Fibroblast of lung (primary cell): ENCODE data around the gene GAD1. TPM values are rescaled to one million over a fixed set of nuclear protein-coding genes. Genes with fewer than 3 reads are reported as not detected.

Source experiments
- DNase-seq, 2 donors: peaks; one replicate each; pipeline versions ENCODE4 v3.0.0 to v3.0.0-alpha.2; 2010; ENCODE audit warnings: low read depth in 2 of 2
- H2AFZ ChIP-seq: 2 replicates; pipeline ENCODE4 v1.5.1; 2012; ENCODE audit warnings: low read length, control low read depth, inconsistent platforms
- H3K27ac ChIP-seq: 2 replicates; pipeline ENCODE4 v1.5.1; 2011; ENCODE audit warnings: low read length, control low read depth; ENCODE audit not compliant: insufficient read depth
- H3K27me3 ChIP-seq: 2 replicates; pipeline ENCODE4 v1.5.1; 2011; ENCODE audit warnings: mild to moderate bottlenecking, low read length; ENCODE audit not compliant: control insufficient read depth, insufficient read depth
- H3K36me3 ChIP-seq: 2 replicates; pipeline ENCODE4 v1.5.1; 2011; ENCODE audit warnings: low read length; ENCODE audit not compliant: control insufficient read depth, insufficient read depth
- H3K4me1 ChIP-seq: 2 replicates; pipeline ENCODE4 v1.5.1; 2011; ENCODE audit warnings: low read length; ENCODE audit not compliant: control insufficient read depth, insufficient read depth; ENCODE audit errors: extremely low read depth
- H3K4me2 ChIP-seq: 2 replicates; pipeline ENCODE4 v1.5.1; 2011; ENCODE audit warnings: low read length, control low read depth; ENCODE audit not compliant: insufficient read depth; ENCODE audit errors: extremely low read depth
- H3K4me3 ChIP-seq, 4 experiments: fragments of 200-600 bp in 1 of 4; sonication (generic) in 1 of 4; replicated peaks in 1 of 4; 2 replicates each; pipeline ENCODE4 v1.5.1; 2011 to 2016; ENCODE audit warnings: low read length in 4 of 4, low read depth in 3 of 4, mild to moderate bottlenecking in 3 of 4, control low read depth in 2 of 4, inconsistent platforms in 1 of 4, mixed read lengths in 1 of 4; ENCODE audit not compliant: insufficient read depth in 1 of 4; ENCODE audit errors: control extremely low read depth in 1 of 4
- H3K79me2 ChIP-seq: 2 replicates; pipeline ENCODE4 v1.5.1; 2012; ENCODE audit warnings: mild to moderate bottlenecking, low read length, inconsistent platforms; ENCODE audit not compliant: control insufficient read depth, insufficient read depth
- H3K9ac ChIP-seq: 2 replicates; pipeline ENCODE4 v1.5.1; 2011; ENCODE audit warnings: mild to moderate bottlenecking, low read length, control low read depth; ENCODE audit not compliant: insufficient read depth
- H3K9me3 ChIP-seq: 2 replicates; pipeline ENCODE4 v1.5.1; 2012; ENCODE audit warnings: low read depth, low read length; ENCODE audit not compliant: control insufficient read depth, insufficient read depth
- H4K20me1 ChIP-seq: 2 replicates; pipeline ENCODE4 v1.5.1; 2011; ENCODE audit warnings: low read length; ENCODE audit not compliant: control insufficient read depth, insufficient read depth; ENCODE audit errors: extremely low read depth
- CTCF ChIP-seq, 2 donors: IDR thresholded peaks in 1 of 2; conservative IDR thresholded peaks in 1 of 2; 1 replicate in 1 of 2; 2 replicates in 1 of 2; pipeline ENCODE4 v1.5.1; 2011 to 2012; ENCODE audit warnings: low read length in 2 of 2, control low read depth in 1 of 2, inconsistent platforms in 1 of 2, low read depth in 1 of 2, mild to moderate bottlenecking in 1 of 2
- EZH2 ChIP-seq: IDR thresholded peaks from 2 replicates; pipeline ENCODE4 v1.5.1; 2012; ENCODE audit warnings: low read length, control low read depth, mild to moderate bottlenecking; ENCODE audit errors: missing control alignments
- polyA plus RNA-seq, 2 donors: library from polyadenylated mRNA; depleted of rRNA in 1 of 2; stranded (reverse) in 1 of 2; unstranded in 1 of 2; fragments of >200 nt; gene quantifications; 2 replicates each; pipeline ENCODE4 v1.2.1, GENCODE V29; 2011 to 2012; ENCODE audit warnings: missing spikeins in 1 of 2
- total RNA-seq: library from RNA; depleted of rRNA; stranded (reverse); fragments of >200 nt; gene quantifications from 2 replicates; pipeline ENCODE4 v1.2.1, GENCODE V29; 2014

Gene GAD1
- total and polyA plus RNA-seq, 2 donors (not counting 1 experiment from before 2014, with no cell fraction given): 0.12 to 0.33 TPM

- Histone ChIP-seq H2AFZ (no peak overlapping the region), H3K4me2 (no peak overlapping the region), H3K4me3 (no peak overlapping the region), H3K4me1 (peaks cover 2% of the 10 kb centered on the region), H3K36me3 (no peaks in the 10 kb centered on the region), H3K27me3 (no peaks in the 10 kb centered on the region), H3K79me2 (no peaks in the 10 kb centered on the region), H3K9me3 (no peaks in the 10 kb centered on the region), H3K9ac (no peak overlapping the region), H3K27ac (no peak overlapping the region), H4K20me1 (no peaks in the 10 kb centered on the region)
- TF ChIP-seq CTCF (conservative IDR thresholded peaks at IDR 0.05 in 1 of 2, IDR thresholded peaks at IDR 0.05 in 1 of 2; ENCODE audit: low read depth in 1 of 2, low read length in 2 of 2) (no peak), EZH2 (no peak)
- peak in 1 of 2 donors; percentile 82 for DNase-seq
These were observed 61.4 kb downstream of the GAD1 start for GRCh38 chr2:170878066-170878465.

GRCh38 chr2:170878505-170878904 is 61.8 kb downstream of the GAD1 start:
- Histone ChIP-seq H3K9ac (no peak overlapping the region), H3K4me1 (no peaks in the 10 kb centered on the region), H3K27me3 (no peaks in the 10 kb centered on the region), H4K20me1 (no peaks in the 10 kb centered on the region), H3K4me2 (peak overlapping the region; percentile 51), H3K27ac (no peak overlapping the region), H2AFZ (no peak overlapping the region), H3K36me3 (no peaks in the 10 kb centered on the region), H3K9me3 (no peaks in the 10 kb centered on the region), H3K4me3 (peak overlapping the region in 1 of 4 experiments; percentile 14), H3K79me2 (no peaks in the 10 kb centered on the region)
- TF ChIP-seq CTCF (conservative IDR thresholded peaks at IDR 0.05 in 1 of 2, IDR thresholded peaks at IDR 0.05 in 1 of 2; ENCODE audit: low read depth in 1 of 2, low read length in 2 of 2): no peak
- no peak for TF ChIP-seq EZH2
- peak in 1 of 2 donors; percentile 11 for DNase-seq

- no peak for TF ChIP-seq CTCF (conservative IDR thresholded peaks at IDR 0.05 in 1 of 2, IDR thresholded peaks at IDR 0.05 in 1 of 2; ENCODE audit: low read depth in 1 of 2, low read length in 2 of 2)
- TF ChIP-seq EZH2: no peak
- Histone ChIP-seq H3K36me3 (no peaks in the 10 kb centered on the region), H3K4me3 (no peak overlapping the region), H3K9ac (no peak overlapping the region), H3K27me3 (no peaks in the 10 kb centered on the region), H3K4me2 (no peak overlapping the region), H3K79me2 (no peaks in the 10 kb centered on the region), H3K4me1 (no peaks in the 10 kb centered on the region), H3K9me3 (no peaks in the 10 kb centered on the region), H3K27ac (no peak overlapping the region), H4K20me1 (no peaks in the 10 kb centered on the region), H2AFZ (no peak overlapping the region)
- no peak for DNase-seq
These were observed 65.2 kb downstream of the GAD1 start for GRCh38 chr2:170881840-170882239.
